ENCODE results near the gene ATP2B1. TPM values are rescaled to one million over a fixed set of nuclear protein-coding genes. Genes with fewer than 3 reads are reported as not detected.

Gene ATP2B1
- total RNA-seq, 1 donor from 2014 or later = 12.3 TPM

DNA sequence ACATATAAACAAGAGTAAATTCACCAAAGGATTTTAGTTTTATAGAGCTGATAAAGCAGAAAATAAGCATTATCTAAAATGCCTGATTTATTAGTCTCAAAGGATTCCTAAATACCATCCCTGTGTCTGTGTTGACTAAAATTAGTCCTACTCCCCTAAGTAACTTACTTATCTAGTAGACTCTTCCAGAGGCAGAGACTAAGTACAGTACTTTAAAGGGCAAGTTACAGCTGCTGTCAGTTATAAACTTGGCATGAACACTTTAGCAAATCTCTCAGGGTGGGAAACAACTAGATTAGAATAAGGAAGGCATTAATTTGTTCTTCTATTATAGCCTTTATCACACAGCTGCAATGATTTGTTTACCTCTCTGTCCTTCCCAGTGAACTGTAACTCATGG, 46.0 kb downstream of the ATP2B1 start:
- no peak for ATAC-seq
- DNase-seq (ENCODE audit: low spot score) = no peak

DNA sequence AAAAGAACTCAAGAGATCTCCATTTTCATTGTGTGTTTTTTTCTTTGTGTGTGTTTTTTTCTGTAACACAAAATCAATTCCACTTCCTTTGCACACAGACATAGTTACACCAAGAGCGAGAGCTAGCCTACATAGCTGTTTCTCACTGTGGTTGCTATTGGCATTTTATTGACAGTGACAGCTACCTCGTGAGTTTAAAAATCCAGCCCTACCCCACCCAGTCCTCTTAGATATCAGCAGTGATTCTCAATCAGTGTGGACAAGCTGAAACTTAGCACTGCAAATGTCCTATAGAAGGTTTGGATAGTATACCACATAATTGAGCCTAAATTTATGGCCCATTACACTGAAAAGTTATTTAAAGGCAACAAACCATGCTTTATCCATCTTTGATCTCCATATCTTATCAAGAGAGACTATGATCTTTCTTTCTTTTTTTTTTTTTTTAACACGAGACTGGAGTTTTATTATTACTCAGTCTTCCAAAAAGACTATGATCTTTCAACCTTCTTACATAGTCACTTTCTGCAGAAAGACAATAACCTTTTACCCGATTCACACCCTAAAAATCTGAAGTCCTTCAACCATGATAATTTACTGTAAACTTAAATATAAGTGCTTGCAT, 46.8 kb downstream of the ATP2B1 start:
- ATAC-seq = no peak
- no peak for DNase-seq (ENCODE audit: low spot score)

- ATAC-seq = no peak
- no peak for DNase-seq (ENCODE audit: low spot score)
These were observed 50.9 kb downstream of the ATP2B1 start for GRCh38 chr12:89657739-89658138.

- no peak for DNase-seq (ENCODE audit: low spot score)
- no peak for ATAC-seq
These were observed 51.6 kb downstream of the ATP2B1 start for GRCh38 chr12:89657066-89657465.

- DNase-seq (ENCODE audit: low spot score) (no peak), ATAC-seq (no peak)
These were observed 52.8 kb downstream of the ATP2B1 start for GRCh38 chr12:89655841-89656240.

GRCh38 chr12:89651192-89651591, 57.4 kb downstream of the ATP2B1 start:
- ATAC-seq (no peak), DNase-seq (ENCODE audit: low spot score) (no peak)

GRCh38 chr12:89650239-89650638, 58.4 kb downstream of the ATP2B1 start:
- ATAC-seq (no peak), DNase-seq (ENCODE audit: low spot score) (no peak)

DNA sequence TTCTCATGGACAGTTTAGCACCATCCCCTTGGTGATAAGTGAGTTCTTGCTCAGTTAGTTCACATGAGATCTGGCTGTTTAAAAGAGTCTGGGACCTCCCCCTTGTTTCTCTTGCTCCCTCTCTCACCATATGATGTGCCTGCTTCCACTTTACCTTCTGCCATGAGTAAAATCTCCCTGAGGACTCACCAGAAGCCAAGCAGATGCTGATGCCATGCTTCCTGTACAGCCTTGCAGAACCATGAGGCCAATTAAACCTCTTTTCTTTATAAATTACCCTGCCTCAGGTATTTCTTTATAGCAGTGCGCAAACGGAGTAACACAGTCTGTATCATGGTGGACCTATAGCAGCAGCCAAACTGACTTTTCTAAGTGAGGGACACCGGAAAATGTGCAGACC, 58.8 kb downstream of the ATP2B1 start:
- ATAC-seq (no peak), DNase-seq (ENCODE audit: low spot score) (no peak)

DNA sequence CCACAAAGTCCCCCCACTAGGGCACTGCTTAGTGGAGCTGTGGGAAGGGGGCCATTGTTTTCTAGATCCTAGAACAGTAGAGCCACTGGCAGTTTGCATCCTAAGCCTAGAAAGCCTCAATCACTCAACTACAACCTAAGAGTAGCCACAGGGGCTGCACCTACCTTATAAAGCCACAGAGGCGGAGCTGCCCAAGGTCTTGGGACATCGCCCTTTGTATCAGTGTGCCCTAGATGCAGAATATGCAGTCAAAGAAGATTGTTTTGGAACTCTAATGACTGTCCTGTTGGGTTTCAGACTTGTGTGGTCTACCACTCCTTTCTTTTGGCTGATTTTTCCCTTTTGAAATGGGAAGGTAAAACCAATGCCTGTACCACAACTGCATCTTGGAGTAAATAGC, 59.5 kb downstream of the ATP2B1 start:
- DNase-seq (ENCODE audit: low spot score) (no peak), ATAC-seq (no peak)

- ATAC-seq (peak; percentile 70), DNase-seq (ENCODE audit: low spot score) (no peak)
These were observed 60.3 kb downstream of the ATP2B1 start for GRCh38 chr12:89648211-89648930.

- peak; percentile 59 for ATAC-seq
- no peak for DNase-seq (ENCODE audit: low spot score)
These were observed 63.2 kb downstream of the ATP2B1 start for GRCh38 chr12:89645434-89645833.

GRCh38 chr12:89642959-89643358, 65.7 kb downstream of the ATP2B1 start:
- DNase-seq (ENCODE audit: low spot score) = no peak
- ATAC-seq = no peak

GRCh38 chr12:89636776-89637160, 71.9 kb downstream of the ATP2B1 start:
- DNase-seq (ENCODE audit: low spot score) (no peak), ATAC-seq (no peak)

- DNase-seq (ENCODE audit: low spot score) (no peak), ATAC-seq (no peak)
These were observed 72.4 kb downstream of the ATP2B1 start for GRCh38 chr12:89636052-89636775.

- DNase-seq (ENCODE audit: low spot score) (no peak), ATAC-seq (no peak)
These were observed 74.1 kb downstream of the ATP2B1 start for GRCh38 chr12:89634508-89634907.

GRCh38 chr12:89632778-89633177, 75.9 kb downstream of the ATP2B1 start:
- DNase-seq (ENCODE audit: low spot score) = no peak
- peak; percentile 77 for ATAC-seq

- ATAC-seq (no peak), DNase-seq (ENCODE audit: low spot score) (no peak)
These were observed 86.5 kb downstream of the ATP2B1 start for GRCh38 chr12:89622115-89622514.

GRCh38 chr12:89621521-89621920, 87.1 kb downstream of the ATP2B1 start:
- ATAC-seq (no peak), DNase-seq (ENCODE audit: low spot score) (no peak)

GRCh38 chr12:89619764-89620163, 88.9 kb downstream of the ATP2B1 start:
- no peak for DNase-seq (ENCODE audit: low spot score)
- no peak for ATAC-seq

DNA sequence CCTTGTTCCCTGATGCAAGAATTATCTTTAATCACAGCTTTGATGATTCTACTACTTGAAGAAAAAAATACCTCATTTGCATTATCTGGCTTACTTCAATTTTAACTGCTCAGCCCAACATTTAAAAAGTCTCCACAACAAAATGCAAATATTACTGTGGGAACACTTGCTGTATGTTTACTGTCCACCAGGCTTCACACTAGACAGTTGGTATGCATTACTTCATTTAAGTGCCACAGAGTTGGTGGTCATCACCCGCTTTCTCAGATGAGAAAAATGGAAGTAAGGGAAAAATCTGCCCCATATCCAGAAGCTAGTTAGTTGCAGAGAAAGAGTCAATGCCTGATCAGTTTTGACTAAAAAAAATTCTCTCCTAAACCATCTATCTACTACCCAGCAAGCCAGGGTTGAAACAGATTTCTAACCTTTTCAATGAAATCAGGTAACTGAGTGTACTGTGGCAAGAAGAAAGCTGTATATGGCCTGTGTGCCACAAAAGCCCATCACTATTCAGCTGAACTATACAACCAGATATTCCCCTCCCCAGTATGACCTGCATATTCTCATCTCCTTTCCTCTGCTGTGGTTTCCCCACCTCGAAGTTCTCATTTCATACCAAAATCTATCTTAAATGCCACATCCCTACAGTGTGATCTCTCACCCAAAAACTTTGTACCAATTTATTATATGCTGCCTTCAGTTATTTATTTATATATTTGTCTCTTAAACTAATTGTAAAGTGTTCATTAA, 90.3 kb downstream of the ATP2B1 start:
- DNase-seq (ENCODE audit: low spot score) (no peak), ATAC-seq (no peak)

- DNase-seq (ENCODE audit: low spot score) (no peak), ATAC-seq (no peak)
These were observed 98.3 kb downstream of the ATP2B1 start for GRCh38 chr12:89610366-89610765.
